Panc1 (cell line): Measurements from ENCODE around the gene SUSD4. TPM values are rescaled to one million over a fixed set of nuclear protein-coding genes. Genes with fewer than 3 reads are reported as not detected.

Experiments used
- ATAC-seq: fragments of 200-7000 bp; cut with Tn5 transposase; 2 replicates; pipeline ENCODE4 v1.9.1; 2020; ENCODE audit warnings: mild to moderate bottlenecking, moderate library complexity
- BruUV-seq: library from RNA; stranded (reverse); fragments of 400-500 nt; replicated peaks from 2 replicates; lab custom pipeline; 2021; lab: Mats Ljungman, UMichigan
- CTCF ChIA-PET: fragments of 300-600 bp; sonication (Branson Sonifier 250); formaldehyde crosslinking; loops from one replicate; lab custom pipeline; 2022; ENCODE audit warnings: antibody characterized with exemption; lab: Charles Lee
- POLR2A ChIA-PET: fragments of 300-600 bp; sonication (Branson Sonifier 250); formaldehyde crosslinking; loops from one replicate; lab custom pipeline; 2022; ENCODE audit warnings: antibody characterized with exemption; lab: Charles Lee
- DNase-seq: peaks from one replicate; pipeline ENCODE4 v3.0.0-alpha.2; 2010; ENCODE audit warnings: low read depth, low spot score
- H3K27ac ChIP-seq: 2 replicates; pipeline ENCODE4 v1.5.1; 2011; ENCODE audit warnings: mild to moderate bottlenecking, low read length, inconsistent platforms
- H3K27me3 ChIP-seq: fragments of 200-500 bp; sonication (Bioruptor generic); 2 replicates; pipeline ENCODE4 v1.6.0; 2014; ENCODE audit warnings: low read length, inconsistent platforms; ENCODE audit not compliant: control insufficient read depth, insufficient read depth
- H3K36me3 ChIP-seq: fragments of 200-500 bp; sonication (Bioruptor generic); 2 replicates; pipeline ENCODE4 v1.5.1; 2014; ENCODE audit warnings: inconsistent platforms, mild to moderate bottlenecking, low read length, moderate library complexity; ENCODE audit not compliant: control insufficient read depth, insufficient read depth
- H3K4me1 ChIP-seq: 2 replicates; pipeline ENCODE4 v1.5.1; 2011; ENCODE audit warnings: inconsistent platforms, mild to moderate bottlenecking, low read length, moderate library complexity; ENCODE audit not compliant: control insufficient read depth, insufficient read depth
- H3K4me3 ChIP-seq, 2 experiments: 2 replicates each; pipeline ENCODE4 v1.5.1; 2011 to 2012; ENCODE audit warnings: low read depth in 2 of 2, low read length in 2 of 2, mild to moderate bottlenecking in 2 of 2, inconsistent platforms in 1 of 2, moderate library complexity in 1 of 2
- H3K9me3 ChIP-seq: fragments of 200-500 bp; sonication (Bioruptor generic); 2 replicates; pipeline ENCODE4 v1.5.1; 2014; ENCODE audit warnings: low read depth, mild to moderate bottlenecking, inconsistent platforms, low read length, moderate library complexity; ENCODE audit not compliant: control insufficient read depth, insufficient read depth
- POLR2AphosphoS5 ChIP-seq: IDR thresholded peaks from 2 replicates; pipeline ENCODE4 v1.6.1; 2012; ENCODE audit warnings: mild to moderate bottlenecking, low read depth, low read length, moderate library complexity
- REST ChIP-seq, 2 experiments: IDR thresholded peaks; 2 replicates each; pipeline ENCODE4 v1.6.1; 2011 to 2012; ENCODE audit warnings: low read depth in 2 of 2, control low read depth in 1 of 2, low read length in 1 of 2, mild to moderate bottlenecking in 1 of 2, moderate library complexity in 1 of 2; ENCODE audit not compliant: insufficient read depth in 1 of 2
- SIN3A ChIP-seq: IDR thresholded peaks from 2 replicates; pipeline ENCODE4 v1.6.1; 2012; ENCODE audit warnings: low read depth, mild to moderate bottlenecking, low read length, moderate library complexity, borderline replicate concordance; ENCODE audit not compliant: insufficient read depth
- TCF7L2 ChIP-seq: IDR thresholded peaks from 2 replicates; pipeline ENCODE4 v1.6.1; 2011; ENCODE audit warnings: mild to moderate bottlenecking, low read depth, low read length, inconsistent platforms
- in situ Hi-C: cut with HindIII; loops from 2 replicates; pipeline ENCODE4 v1.10.0; 2016; ENCODE audit warnings: low sequenced_read_pairs, low pct_unique_long_range_greater_than_20kb
- intact Hi-C: fragments of 100-400 bp; cut with micrococcal nuclease; formaldehyde crosslinking; loops from one replicate; pipeline ENCODE4 v1.10.0; 2022; ENCODE audit not compliant: unreplicated experiment
- total RNA-seq: library from RNA; stranded (reverse); gene quantifications from one replicate; pipeline ENCODE4 v1.2.1, GENCODE V29; 2021; ENCODE audit not compliant: unreplicated experiment
- TF ChIP-seq, protein P1 (sequence below): fragments of 450-650 bp; IDR thresholded peaks from 2 replicates; pipeline ENCODE4 v1.5.1; 2017; ENCODE audit warnings: mild to moderate bottlenecking

SUSD4 gene
- total RNA-seq, 1 experiment from 2014 or later: 0.28 TPM

DNA sequence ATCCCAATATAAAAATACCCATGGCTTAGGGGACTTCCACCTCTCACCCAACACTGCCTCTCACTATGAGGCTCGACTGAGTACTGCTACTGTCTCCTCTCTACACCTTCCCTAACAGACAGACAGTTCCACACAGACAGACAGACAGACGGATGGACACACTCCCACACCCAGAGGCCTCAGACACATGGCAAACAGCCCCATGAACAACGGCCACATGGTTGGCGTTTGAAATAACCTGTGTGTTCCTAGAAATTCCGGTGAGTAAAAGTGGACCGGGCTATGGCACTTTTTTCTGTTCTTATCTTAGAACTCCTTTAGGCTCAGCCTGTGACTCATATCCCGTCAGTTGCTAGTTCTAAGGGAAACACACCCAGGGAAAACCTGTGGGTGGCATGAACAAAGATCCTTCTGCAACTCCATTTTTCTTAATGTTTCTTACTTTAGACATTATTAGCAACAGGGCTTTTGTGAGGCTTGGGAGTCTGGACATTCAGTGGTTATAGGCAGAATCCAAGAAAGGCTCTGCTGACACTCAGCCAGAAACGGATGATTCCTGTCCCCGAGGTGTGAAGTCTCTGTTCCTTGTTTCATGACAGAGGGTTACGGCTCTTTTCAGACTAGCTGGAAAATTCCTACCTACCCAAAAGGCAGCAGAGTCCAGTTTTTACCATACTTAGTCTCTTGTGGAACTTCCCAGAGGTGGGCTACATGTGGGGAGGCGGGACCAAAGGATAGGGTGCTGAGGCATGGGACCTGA lies 130.4 kb downstream of the SUSD4 start:
- H3K27ac ChIP-seq: no peak overlapping the region
- no TSS peak for BruUV-seq
- H3K27me3 ChIP-seq: no peaks in the 10 kb centered on the region
- TF ChIP-seq SIN3A (no peak), TCF7L2 (no peak), POLR2AphosphoS5 (no peak), REST (IDR thresholded peaks at IDR 0.05; ENCODE audit: insufficient read depth in 1 of 2, low read depth in 2 of 2, low read length in 1 of 2) (no peak)
- TF ChIP-seq, protein P1, sequence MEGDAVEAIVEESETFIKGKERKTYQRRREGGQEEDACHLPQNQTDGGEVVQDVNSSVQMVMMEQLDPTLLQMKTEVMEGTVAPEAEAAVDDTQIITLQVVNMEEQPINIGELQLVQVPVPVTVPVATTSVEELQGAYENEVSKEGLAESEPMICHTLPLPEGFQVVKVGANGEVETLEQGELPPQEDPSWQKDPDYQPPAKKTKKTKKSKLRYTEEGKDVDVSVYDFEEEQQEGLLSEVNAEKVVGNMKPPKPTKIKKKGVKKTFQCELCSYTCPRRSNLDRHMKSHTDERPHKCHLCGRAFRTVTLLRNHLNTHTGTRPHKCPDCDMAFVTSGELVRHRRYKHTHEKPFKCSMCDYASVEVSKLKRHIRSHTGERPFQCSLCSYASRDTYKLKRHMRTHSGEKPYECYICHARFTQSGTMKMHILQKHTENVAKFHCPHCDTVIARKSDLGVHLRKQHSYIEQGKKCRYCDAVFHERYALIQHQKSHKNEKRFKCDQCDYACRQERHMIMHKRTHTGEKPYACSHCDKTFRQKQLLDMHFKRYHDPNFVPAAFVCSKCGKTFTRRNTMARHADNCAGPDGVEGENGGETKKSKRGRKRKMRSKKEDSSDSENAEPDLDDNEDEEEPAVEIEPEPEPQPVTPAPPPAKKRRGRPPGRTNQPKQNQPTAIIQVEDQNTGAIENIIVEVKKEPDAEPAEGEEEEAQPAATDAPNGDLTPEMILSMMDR: no peak
- in situ Hi-C loops (no loop called here), intact Hi-C loops (no loop called here)
- H3K4me3 ChIP-seq: no peak overlapping the region
- H3K9me3 ChIP-seq: 0 out of 2 replicates have a peak, but pooled peaks cover 3% of the 10 kb centered on the region
- no peaks in the 10 kb centered on the region for H3K36me3 ChIP-seq
- peaks cover 6% of the 10 kb centered on the region; the same call in 1 of the 2 replicates for H3K4me1 ChIP-seq
- ATAC-seq (peak; percentile 87), DNase-seq (peak; percentile 7)
- ChIA-PET POLR2A (no interaction called here), CTCF (no interaction called here)

- TF ChIP-seq, protein P1: no peak
- TF ChIP-seq REST (IDR thresholded peaks at IDR 0.05; ENCODE audit: insufficient read depth in 1 of 2, low read depth in 2 of 2, low read length in 1 of 2) (no peak), TCF7L2 (no peak), POLR2AphosphoS5 (no peak), SIN3A (no peak)
- 0 out of 2 replicates have a peak, but pooled peaks cover 3% of the 10 kb centered on the region for H3K9me3 ChIP-seq
- H3K4me1 ChIP-seq: peaks cover 6% of the 10 kb centered on the region; the same call in 1 of the 2 replicates
- DNase-seq (no peak), ATAC-seq (no peak)
- no TSS peak for BruUV-seq
- intact Hi-C loops (no loop called here), in situ Hi-C loops (no loop called here)
- no peak overlapping the region for H3K27ac ChIP-seq
- no peaks in the 10 kb centered on the region for H3K27me3 ChIP-seq
- CTCF ChIA-PET: no interaction called here
- no peaks in the 10 kb centered on the region for H3K36me3 ChIP-seq
- POLR2A ChIA-PET: no interaction called here
- no peak overlapping the region for H3K4me3 ChIP-seq
These were observed 131.0 kb downstream of the SUSD4 start for GRCh38 chr1:223233019-223233409.
